Karpas-422 (cell line): ENCODE results near the gene AMOTL1. TPM values are rescaled to one million over a fixed set of nuclear protein-coding genes. Genes with fewer than 3 reads are reported as not detected.

Source experiments
- DNase-seq: peaks from one replicate; pipeline ENCODE4 v3.0.0-alpha.2; 2015
- H2AFZ ChIP-seq: fragments of 200-600 bp; sonication (generic); 2 replicates; pipeline ENCODE4 v1.6.1; 2014; ENCODE audit warnings: antibody characterized with exemption, low read length, mixed read lengths
- H3K27ac ChIP-seq: fragments of 200-600 bp; sonication (generic); 2 replicates; pipeline ENCODE4 v1.5.1; 2014; ENCODE audit warnings: mild to moderate bottlenecking, low read length, moderate library complexity
- H3K27me3 ChIP-seq: fragments of 200-600 bp; sonication (generic); 2 replicates; pipeline ENCODE4 v1.6.1; 2014; ENCODE audit warnings: low read length, mixed read lengths
- H3K36me3 ChIP-seq: fragments of 200-600 bp; sonication (generic); 2 replicates; pipeline ENCODE4 v1.6.1; 2014; ENCODE audit warnings: low read length, mixed read lengths; ENCODE audit not compliant: insufficient read depth
- H3K4me1 ChIP-seq: fragments of 200-600 bp; sonication (generic); 2 replicates; pipeline ENCODE4 v1.6.1; 2014; ENCODE audit warnings: mild to moderate bottlenecking, low read length, mixed read lengths
- H3K4me2 ChIP-seq: fragments of 200-600 bp; sonication (generic); 2 replicates; pipeline ENCODE4 v1.6.1; 2014; ENCODE audit warnings: low read length, low read depth, mild to moderate bottlenecking; ENCODE audit not compliant: poor library complexity, severe bottlenecking
- H3K4me3 ChIP-seq: fragments of 200-600 bp; sonication (generic); 2 replicates; pipeline ENCODE4 v1.5.1; 2014; ENCODE audit warnings: mild to moderate bottlenecking, antibody characterized with exemption, low read length, mixed read lengths
- H3K79me2 ChIP-seq: fragments of 200-600 bp; sonication (generic); 2 replicates; pipeline ENCODE4 v1.6.1; 2014; ENCODE audit warnings: mild to moderate bottlenecking, low read length, mixed read lengths
- H3K9ac ChIP-seq: fragments of 200-600 bp; sonication (generic); 2 replicates; pipeline ENCODE4 v1.6.0; 2014; ENCODE audit warnings: low read length
- H3K9me2 ChIP-seq: fragments of 200-600 bp; sonication (generic), shearing (Covaris generic); replicated peaks from 2 replicates; pipeline ENCODE4 v1.6.0; 2014; ENCODE audit warnings: mild to moderate bottlenecking, low read length, moderate library complexity; ENCODE audit not compliant: insufficient read depth
- H3K9me3 ChIP-seq: fragments of 300-700, 200-600 bp; sonication (generic); 2 replicates; pipeline ENCODE4 v1.6.1; 2014; ENCODE audit warnings: low read length, mixed read lengths
- H4K20me1 ChIP-seq: fragments of 200-600 bp; sonication (generic); 2 replicates; pipeline ENCODE4 v1.6.1; 2014; ENCODE audit warnings: mild to moderate bottlenecking, antibody characterized with exemption, low read length, low read depth; ENCODE audit not compliant: insufficient read depth
- total RNA-seq: library from RNA; depleted of rRNA; stranded (reverse); fragments of >200 nt; shearing (Covaris generic); gene quantifications from 2 replicates; pipeline ENCODE4 v1.2.3, GENCODE V29; 2014; ENCODE audit warnings: low replicate concordance; rRNA removed

Gene AMOTL1, protein sequence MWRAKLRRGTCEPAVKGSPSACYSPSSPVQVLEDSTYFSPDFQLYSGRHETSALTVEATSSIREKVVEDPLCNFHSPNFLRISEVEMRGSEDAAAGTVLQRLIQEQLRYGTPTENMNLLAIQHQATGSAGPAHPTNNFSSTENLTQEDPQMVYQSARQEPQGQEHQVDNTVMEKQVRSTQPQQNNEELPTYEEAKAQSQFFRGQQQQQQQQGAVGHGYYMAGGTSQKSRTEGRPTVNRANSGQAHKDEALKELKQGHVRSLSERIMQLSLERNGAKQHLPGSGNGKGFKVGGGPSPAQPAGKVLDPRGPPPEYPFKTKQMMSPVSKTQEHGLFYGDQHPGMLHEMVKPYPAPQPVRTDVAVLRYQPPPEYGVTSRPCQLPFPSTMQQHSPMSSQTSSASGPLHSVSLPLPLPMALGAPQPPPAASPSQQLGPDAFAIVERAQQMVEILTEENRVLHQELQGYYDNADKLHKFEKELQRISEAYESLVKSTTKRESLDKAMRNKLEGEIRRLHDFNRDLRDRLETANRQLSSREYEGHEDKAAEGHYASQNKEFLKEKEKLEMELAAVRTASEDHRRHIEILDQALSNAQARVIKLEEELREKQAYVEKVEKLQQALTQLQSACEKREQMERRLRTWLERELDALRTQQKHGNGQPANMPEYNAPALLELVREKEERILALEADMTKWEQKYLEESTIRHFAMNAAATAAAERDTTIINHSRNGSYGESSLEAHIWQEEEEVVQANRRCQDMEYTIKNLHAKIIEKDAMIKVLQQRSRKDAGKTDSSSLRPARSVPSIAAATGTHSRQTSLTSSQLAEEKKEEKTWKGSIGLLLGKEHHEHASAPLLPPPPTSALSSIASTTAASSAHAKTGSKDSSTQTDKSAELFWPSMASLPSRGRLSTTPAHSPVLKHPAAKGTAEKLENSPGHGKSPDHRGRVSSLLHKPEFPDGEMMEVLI
- total RNA-seq: 0.04 TPM in 2 replicates

DNA sequence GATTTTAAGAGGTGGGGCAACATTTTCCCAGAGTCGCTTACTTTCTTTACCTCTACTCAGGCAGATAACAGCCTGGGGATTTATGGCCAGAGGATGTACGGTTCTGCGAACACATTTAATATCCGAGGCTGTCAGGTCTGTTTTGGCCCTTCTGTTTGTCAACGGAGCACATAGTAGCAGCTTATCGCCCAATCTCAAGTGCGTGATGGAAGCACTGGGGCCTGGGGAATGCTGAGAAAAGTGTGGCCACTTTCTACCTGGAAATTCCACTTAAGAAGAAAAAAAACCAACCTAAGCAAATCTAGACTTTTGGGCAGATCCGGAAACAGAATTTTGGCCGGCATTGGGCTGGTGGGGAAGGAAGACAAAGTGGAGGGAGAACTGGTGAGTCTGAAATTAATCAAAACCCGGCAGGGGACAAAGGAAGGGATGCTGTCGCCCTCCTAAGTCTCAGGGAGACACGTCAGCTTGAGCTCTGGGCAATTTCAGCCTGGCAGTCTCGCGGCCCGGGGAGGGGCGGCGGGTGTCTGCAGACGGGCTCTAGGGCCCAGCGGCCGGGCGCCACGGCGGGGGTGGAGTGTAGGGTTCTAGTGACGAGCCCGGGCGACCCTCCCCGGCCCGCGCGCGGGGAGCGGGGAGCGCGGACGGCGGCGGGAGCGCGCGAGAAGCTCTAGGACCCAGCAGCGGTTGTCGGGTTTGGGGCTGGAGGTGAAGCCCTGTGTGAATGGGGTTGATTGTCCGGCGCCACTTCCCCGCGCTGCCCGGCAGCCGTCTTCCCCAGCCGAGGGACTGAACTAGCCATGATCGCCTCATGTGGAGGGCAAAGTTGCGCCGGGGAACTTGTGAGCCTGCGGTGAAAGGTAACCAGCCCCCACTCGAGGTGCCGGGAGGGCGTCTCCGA lies at the start of gene AMOTL1:
Gene AMOTL1, plus strand, starts transcription at position 656 of the 901 bp plus-strand sequence. Its CDS starts 156 bp downstream, at position 812.
- Histone ChIP-seq H3K9me2 (no peaks in the 10 kb centered on the region), H3K27ac (no peak within 1 kb of the TSS), H3K9me3 (no peaks in the 10 kb centered on the region), H3K9ac (no peak within 1 kb of the TSS), H4K20me1 (no peaks in the 10 kb centered on the region), H3K79me2 (no peaks in the 10 kb centered on the region), H2AFZ (no peak within 1 kb of the TSS), H3K4me1 (no peaks in the 10 kb centered on the region), H3K4me3 (no peak within 1 kb of the TSS), H3K27me3 (peaks cover 3% of the 10 kb centered on the region; the same call in 1 of the 2 replicates), H3K36me3 (no peaks in the 10 kb centered on the region), H3K4me2 (no peak within 1 kb of the TSS)
- DNase-seq: no peak

DNA sequence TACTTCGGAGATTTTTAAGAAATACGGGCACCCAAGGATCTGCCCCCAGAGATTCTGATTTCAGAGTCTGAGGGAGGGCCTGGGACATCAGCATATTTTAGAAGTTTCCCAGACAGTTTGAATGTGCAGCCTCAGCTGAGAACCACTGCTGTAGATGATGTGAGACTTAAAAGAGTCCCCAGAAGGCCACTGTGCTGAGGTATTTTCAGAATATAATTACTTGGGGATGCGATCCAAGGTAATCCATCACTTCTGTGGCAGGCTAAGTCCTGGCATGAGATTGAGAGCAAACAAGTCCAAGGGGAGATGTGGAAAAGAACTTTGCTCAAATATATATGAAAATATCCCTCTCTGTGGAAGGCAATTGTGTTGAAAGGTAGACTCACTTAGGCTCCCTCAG lies 48.3 kb upstream of the AMOTL1 start:
- Histone ChIP-seq H2AFZ (no peak overlapping the region), H3K27ac (no peak overlapping the region), H3K79me2 (no peaks in the 10 kb centered on the region), H3K27me3 (peaks cover 3% of the 10 kb centered on the region; the same call in 1 of the 2 replicates), H3K4me2 (no peak overlapping the region), H3K9me3 (no peaks in the 10 kb centered on the region), H3K9me2 (no peaks in the 10 kb centered on the region), H3K9ac (no peak overlapping the region), H3K4me1 (no peaks in the 10 kb centered on the region), H4K20me1 (no peaks in the 10 kb centered on the region), H3K36me3 (no peaks in the 10 kb centered on the region), H3K4me3 (no peak overlapping the region)
- no peak for DNase-seq

DNA sequence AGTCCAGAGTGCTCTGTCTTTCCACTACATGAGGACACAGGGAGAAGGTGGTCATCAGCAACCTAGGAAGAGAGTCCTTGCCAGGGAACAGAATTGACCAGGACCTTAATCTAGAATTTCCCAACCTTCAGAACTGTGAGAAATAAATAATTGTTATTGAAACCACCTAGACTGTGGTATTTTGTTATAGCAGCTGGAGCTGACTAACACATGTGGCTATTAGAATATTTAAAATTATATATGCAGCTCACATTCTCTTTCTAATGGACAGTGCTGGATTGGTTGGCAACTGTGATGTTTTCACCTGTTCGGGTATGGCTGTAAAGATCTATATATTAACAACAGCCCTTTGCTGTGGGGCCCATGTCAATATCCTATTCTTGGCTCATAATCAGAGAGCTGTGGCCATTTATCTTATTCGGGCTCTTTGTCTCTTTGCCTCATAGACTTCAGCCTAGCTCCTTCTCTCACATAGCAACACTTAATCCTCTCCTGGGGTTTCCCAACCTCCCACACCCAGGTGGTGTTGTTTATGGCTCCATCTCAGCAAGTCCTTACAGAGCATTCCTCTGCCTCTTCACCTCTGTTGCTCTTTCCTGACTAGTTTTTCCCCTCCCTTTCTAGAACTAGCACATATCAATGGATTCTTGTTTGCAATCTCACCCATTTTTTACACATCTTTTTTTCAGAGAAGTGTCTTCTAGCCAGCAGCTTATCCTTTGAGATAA lies 46.4 kb upstream of the AMOTL1 start:
- H3K36me3 ChIP-seq: no peaks in the 10 kb centered on the region
- H3K9me2 ChIP-seq: no peaks in the 10 kb centered on the region
- no peaks in the 10 kb centered on the region for H3K9me3 ChIP-seq
- H4K20me1 ChIP-seq: no peaks in the 10 kb centered on the region
- no peak overlapping the region for H3K4me3 ChIP-seq
- no peak overlapping the region for H3K9ac ChIP-seq
- H3K4me1 ChIP-seq: no peaks in the 10 kb centered on the region
- H3K79me2 ChIP-seq: no peaks in the 10 kb centered on the region
- no peak overlapping the region for H3K27ac ChIP-seq
- no peak overlapping the region for H2AFZ ChIP-seq
- peaks cover 3% of the 10 kb centered on the region; the same call in 1 of the 2 replicates for H3K27me3 ChIP-seq
- H3K4me2 ChIP-seq: no peak overlapping the region
- no peak for DNase-seq

DNA sequence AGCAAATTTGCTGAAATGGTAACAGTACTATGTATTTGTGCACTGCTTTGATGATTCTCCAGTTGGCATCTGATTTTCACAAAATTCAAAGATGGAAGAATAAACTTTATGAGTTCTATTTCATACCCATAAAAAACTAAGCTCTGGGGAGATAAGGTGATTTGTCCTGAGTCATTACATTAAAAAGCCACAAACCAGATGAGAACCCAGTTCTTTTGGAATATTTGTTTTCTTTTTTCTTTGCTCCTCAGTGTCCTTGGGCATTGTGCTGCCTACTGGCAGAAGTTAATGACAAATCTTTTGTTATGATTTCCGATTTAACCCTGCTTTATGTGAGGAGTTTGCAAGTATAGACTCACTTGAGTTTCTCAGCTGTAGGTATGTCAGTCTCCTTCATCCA lies 45.4 kb upstream of the AMOTL1 start:
- Histone ChIP-seq H3K27ac (no peak overlapping the region), H3K36me3 (no peaks in the 10 kb centered on the region), H3K4me2 (no peak overlapping the region), H3K9me2 (no peaks in the 10 kb centered on the region), H3K4me1 (no peaks in the 10 kb centered on the region), H3K9me3 (no peaks in the 10 kb centered on the region), H3K27me3 (peaks cover 3% of the 10 kb centered on the region; the same call in 1 of the 2 replicates), H3K79me2 (no peaks in the 10 kb centered on the region), H3K9ac (no peak overlapping the region), H4K20me1 (no peaks in the 10 kb centered on the region), H3K4me3 (no peak overlapping the region), H2AFZ (no peak overlapping the region)
- DNase-seq: no peak

DNA sequence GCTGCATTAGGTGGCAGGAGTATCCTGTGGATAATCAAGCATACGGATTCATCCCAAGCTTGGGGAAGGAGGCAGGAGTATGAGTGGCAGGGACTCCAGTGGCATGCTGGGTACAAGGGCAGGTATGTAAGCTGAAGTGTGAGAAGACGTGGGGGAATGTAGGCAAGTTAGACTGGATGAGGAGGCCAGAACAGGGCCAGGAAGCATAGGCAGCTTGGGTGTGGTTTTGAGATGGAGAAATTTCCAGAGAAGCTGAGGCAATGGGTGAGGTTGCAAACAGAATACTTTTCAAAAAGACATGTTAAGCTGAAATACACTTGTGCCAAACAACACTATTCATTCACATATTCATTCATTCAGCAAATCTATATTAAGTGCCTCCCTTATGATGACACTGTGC lies 43.1 kb upstream of the AMOTL1 start:
- no peak overlapping the region for H3K27ac ChIP-seq
- H3K79me2 ChIP-seq: no peaks in the 10 kb centered on the region
- H3K9ac ChIP-seq: no peak overlapping the region
- no peaks in the 10 kb centered on the region for H3K36me3 ChIP-seq
- H3K4me2 ChIP-seq: no peak overlapping the region
- peaks cover 3% of the 10 kb centered on the region; the same call in 1 of the 2 replicates for H3K27me3 ChIP-seq
- H4K20me1 ChIP-seq: no peaks in the 10 kb centered on the region
- H2AFZ ChIP-seq: no peak overlapping the region
- no peak for DNase-seq
- no peaks in the 10 kb centered on the region for H3K4me1 ChIP-seq
- no peaks in the 10 kb centered on the region for H3K9me2 ChIP-seq
- H3K4me3 ChIP-seq: no peak overlapping the region
- H3K9me3 ChIP-seq: no peaks in the 10 kb centered on the region

DNA sequence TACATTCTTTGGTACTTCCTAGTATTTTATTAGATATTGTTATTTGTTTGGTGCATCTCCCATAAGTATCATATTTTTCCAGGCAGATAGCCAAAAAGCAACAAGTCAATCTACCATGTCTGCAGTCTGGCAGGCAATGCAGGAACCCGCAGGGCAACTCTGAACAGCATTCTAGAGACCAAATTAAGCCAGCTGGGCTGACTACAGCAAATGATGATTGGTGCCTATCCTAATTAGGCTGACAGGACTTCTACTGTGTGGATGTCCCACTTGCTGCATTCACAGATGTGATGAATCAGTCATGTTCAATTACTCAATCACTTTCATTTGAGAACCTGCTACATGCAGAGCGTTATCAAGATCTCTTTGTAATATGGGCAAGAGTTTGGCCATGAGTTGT lies 40.3 kb upstream of the AMOTL1 start:
- Histone ChIP-seq H3K4me1 (no peaks in the 10 kb centered on the region), H3K27ac (no peak overlapping the region), H3K4me2 (no peak overlapping the region), H2AFZ (no peak overlapping the region), H3K27me3 (peaks cover 3% of the 10 kb centered on the region; the same call in 1 of the 2 replicates), H3K9me3 (no peaks in the 10 kb centered on the region), H3K9ac (no peak overlapping the region), H3K9me2 (no peaks in the 10 kb centered on the region), H4K20me1 (no peaks in the 10 kb centered on the region), H3K79me2 (no peaks in the 10 kb centered on the region), H3K4me3 (no peak overlapping the region), H3K36me3 (no peaks in the 10 kb centered on the region)
- DNase-seq: no peak

DNA sequence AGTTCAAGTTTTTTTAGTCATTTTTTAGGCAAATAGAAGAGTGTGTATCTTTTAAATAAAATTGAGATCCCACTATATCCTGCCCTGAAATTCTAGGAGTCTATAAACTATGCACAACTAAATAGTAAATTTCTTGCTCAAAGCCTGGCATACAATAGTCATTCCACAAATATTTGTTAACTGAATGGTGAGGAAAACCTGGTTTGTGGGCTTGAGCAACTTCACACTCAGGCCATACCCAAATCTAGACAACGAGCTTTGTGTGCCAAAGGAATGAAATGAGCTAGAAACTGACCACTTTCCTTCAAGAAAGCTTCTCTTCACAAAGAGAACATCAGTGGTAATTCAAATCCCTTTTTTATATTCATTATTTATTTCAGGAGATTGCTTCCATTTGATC lies 39.6 kb upstream of the AMOTL1 start:
- no peak for DNase-seq

More for the DNA sequence above, 39.6 kb upstream of the AMOTL1 start:
- no peak overlapping the region for H3K27ac ChIP-seq
- no peak overlapping the region for H3K4me3 ChIP-seq
- no peak overlapping the region for H3K9ac ChIP-seq
- H3K27me3 ChIP-seq: peaks cover 3% of the 10 kb centered on the region; the same call in 1 of the 2 replicates
- H3K4me1 ChIP-seq: no peaks in the 10 kb centered on the region
- H3K79me2 ChIP-seq: no peaks in the 10 kb centered on the region
- no peaks in the 10 kb centered on the region for H3K9me2 ChIP-seq
- H2AFZ ChIP-seq: no peak overlapping the region
- H4K20me1 ChIP-seq: no peaks in the 10 kb centered on the region
- H3K4me2 ChIP-seq: no peak overlapping the region
- no peaks in the 10 kb centered on the region for H3K9me3 ChIP-seq
- H3K36me3 ChIP-seq: no peaks in the 10 kb centered on the region
